Endothelial cell of umbilical vein (primary cell): ENCODE results near the gene ATP1A3. TPM values are rescaled to one million over a fixed set of nuclear protein-coding genes. Genes with fewer than 3 reads are reported as not detected.

Experiments used
- BruUV-seq: library from RNA; stranded (reverse); fragments of 400-500 nt; replicated peaks from 2 replicates; lab custom pipeline; 2021; lab: Mats Ljungman, UMichigan
- CTCF ChIA-PET: fragments of 300-600, 350-600 bp; sonication (Branson Sonifier 250); formaldehyde crosslinking; loops from one replicate; lab custom pipeline; 2021; ENCODE audit warnings: antibody characterized with exemption, inconsistent platforms; lab: Charles Lee
- POLR2A ChIA-PET: fragments of 300-600, 350-600 bp; sonication (Branson Sonifier 250); formaldehyde crosslinking; loops from one replicate; lab custom pipeline; 2021; ENCODE audit warnings: antibody characterized with exemption, inconsistent platforms; lab: Charles Lee
- DNase-seq: peaks from one replicate; pipeline ENCODE4 v3.0.0-alpha.2; 2011; ENCODE audit warnings: low read depth, low spot score
- FAIRE-seq: peaks from 2 replicates; lab custom pipeline; 2011; peaks lifted over from hg19 to GRCh38; lab: Jason Lieb, UNC
- H2AFZ ChIP-seq: 2 replicates; pipeline ENCODE4 v1.6.0; 2012; ENCODE audit warnings: low read depth, low read length, control low read depth, inconsistent platforms
- H3K27ac ChIP-seq: 2 replicates; pipeline ENCODE4 v1.5.1; 2011; ENCODE audit warnings: low read depth, mild to moderate bottlenecking, control low read depth, low read length, moderate library complexity; ENCODE audit not compliant: insufficient read depth
- H3K27me3 ChIP-seq, 2 experiments: 2 replicates each; pipeline versions ENCODE4 v1.6.0 to v1.6.1; 2011; ENCODE audit warnings: low read length in 2 of 2, mixed read lengths in 1 of 2; ENCODE audit not compliant: control insufficient read depth in 2 of 2, insufficient read depth in 2 of 2
- H3K36me3 ChIP-seq, 2 experiments: 2 replicates in 1 of 2; 3 replicates in 1 of 2; pipeline ENCODE4 v1.5.1; 2011; ENCODE audit warnings: low read length in 2 of 2, mild to moderate bottlenecking in 1 of 2, moderate library complexity in 1 of 2; ENCODE audit not compliant: control insufficient read depth in 2 of 2, insufficient read depth in 2 of 2; ENCODE audit errors: extremely low read depth in 1 of 2
- H3K4me1 ChIP-seq: 3 replicates; pipeline ENCODE4 v1.5.1; 2011; ENCODE audit warnings: mild to moderate bottlenecking, low read length; ENCODE audit not compliant: control insufficient read depth, insufficient read depth; ENCODE audit errors: extremely low read depth
- H3K4me2 ChIP-seq: 2 replicates; pipeline ENCODE4 v1.6.1; 2011; ENCODE audit warnings: low read length, control low read depth, mixed read lengths; ENCODE audit not compliant: insufficient read depth
- H3K4me3 ChIP-seq, 3 experiments: fragments of 200-600 bp in 1 of 3; sonication (generic), shearing (Covaris generic) in 1 of 3; replicated peaks in 1 of 3; 2 replicates each; pipeline ENCODE4 v1.5.1; 2011 to 2016; ENCODE audit warnings: control low read depth in 3 of 3, low read length in 3 of 3, mild to moderate bottlenecking in 2 of 3, inconsistent platforms in 1 of 3, low read depth in 1 of 3, moderate library complexity in 1 of 3; ENCODE audit not compliant: insufficient read depth in 1 of 3
- H3K79me2 ChIP-seq: 2 replicates; pipeline ENCODE4 v1.6.0; 2012; ENCODE audit warnings: low read length, inconsistent platforms; ENCODE audit not compliant: control insufficient read depth, insufficient read depth
- H3K9ac ChIP-seq: replicated peaks from 2 replicates; pipeline ENCODE3; 2011; ENCODE audit warnings: low read length, control low read depth; ENCODE audit not compliant: insufficient read depth; ENCODE audit errors: extremely low read depth
- H3K9me1 ChIP-seq: replicated peaks from 3 replicates; pipeline ENCODE4 v1.6.0; 2011; ENCODE audit warnings: mild to moderate bottlenecking, low read length; ENCODE audit not compliant: control insufficient read depth, insufficient read depth; ENCODE audit errors: extremely low read depth
- H3K9me3 ChIP-seq: replicated peaks from 2 replicates; pipeline ENCODE4 v1.5.1; 2012; ENCODE audit warnings: low read length, inconsistent platforms; ENCODE audit not compliant: control insufficient read depth, insufficient read depth
- H4K20me1 ChIP-seq: replicated peaks from 2 replicates; pipeline ENCODE3; 2011; ENCODE audit warnings: mild to moderate bottlenecking, low read length; ENCODE audit not compliant: control insufficient read depth, insufficient read depth; ENCODE audit errors: extremely low read depth
- EZH2 ChIP-seq: IDR thresholded peaks from 2 replicates; pipeline ENCODE4 v1.6.1; 2012; ENCODE audit warnings: borderline replicate concordance, low read depth, mild to moderate bottlenecking, moderate library complexity, low read length, inconsistent platforms; ENCODE audit not compliant: severe bottlenecking
- FOS ChIP-seq: IDR thresholded peaks from 2 replicates; pipeline ENCODE4 v1.6.1; 2011; ENCODE audit warnings: mild to moderate bottlenecking, low read length, moderate library complexity, borderline replicate concordance; ENCODE audit not compliant: insufficient read depth
- GATA2 ChIP-seq: IDR thresholded peaks from 2 replicates; pipeline ENCODE4 v1.7.0; 2011; ENCODE audit warnings: low read depth, mild to moderate bottlenecking, moderate library complexity, mixed read lengths, low read length; ENCODE audit not compliant: insufficient read length, insufficient read depth
- JUN ChIP-seq: IDR thresholded peaks from 2 replicates; pipeline ENCODE4 v1.6.1; 2011; ENCODE audit warnings: borderline replicate concordance, low read depth; ENCODE audit not compliant: insufficient read length, insufficient read depth
- MYC ChIP-seq: IDR thresholded peaks from one replicate; pipeline ENCODE4 v1.6.1; 2011; ENCODE audit warnings: mild to moderate bottlenecking, low read depth, low read length
- POLR2A ChIP-seq: IDR thresholded peaks from 2 replicates; pipeline ENCODE4 v1.6.1; 2012; ENCODE audit warnings: low read depth, mild to moderate bottlenecking, control low read depth, low read length
- POLR2AphosphoS5 ChIP-seq: IDR thresholded peaks from 2 replicates; pipeline ENCODE4 v1.6.1; 2012; ENCODE audit warnings: low read depth, mild to moderate bottlenecking, control low read depth, low read length, moderate library complexity; ENCODE audit not compliant: insufficient read depth
- dilution Hi-C: fragments of 300-500 bp; cut with MboI; formaldehyde crosslinking; loops from one replicate; pipeline ENCODE4 v1.15.0; 2019; ENCODE audit warnings: low sequenced_read_pairs; ENCODE audit not compliant: extremely low pct_ligation_motif_present
- intact Hi-C: fragments of 100-400 bp; cut with micrococcal nuclease; formaldehyde crosslinking; loops from one replicate; pipeline ENCODE4 v1.10.0; 2022
- polyA plus RNA-seq, 4 experiments: library from polyadenylated mRNA; depleted of rRNA in 3 of 4; stranded (reverse) in 3 of 4; unstranded in 1 of 4; fragments of >200 nt; gene quantifications; 2 replicates each; pipeline versions ENCODE4 v1.2.1 to v1.2.3, GENCODE V29; 2011 to 2012; ENCODE audit warnings: missing spikeins in 1 of 4
- total RNA-seq: library from RNA; stranded (reverse); gene quantifications from 2 replicates; pipeline ENCODE4 v1.2.3, GENCODE V29; 2021
- TF ChIP-seq, protein P1 (sequence below), 2 donors: IDR thresholded peaks; 1 replicate in 1 of 2; 2 replicates in 1 of 2; pipeline ENCODE4 v1.5.1; 2011; ENCODE audit warnings: low read length in 2 of 2, mild to moderate bottlenecking in 2 of 2, moderate library complexity in 2 of 2, control low read depth in 1 of 2, inconsistent platforms in 1 of 2, low read depth in 1 of 2; ENCODE audit not compliant: insufficient read depth in 1 of 2; ENCODE audit errors: extremely low read depth in 1 of 2
- TF ChIP-seq, protein P2 (sequence below): IDR thresholded peaks from 2 replicates; pipeline ENCODE4 v1.6.1; 2011; ENCODE audit not compliant: insufficient read depth, insufficient read length

Gene ATP1A3
- total and polyA plus RNA-seq, 2 donors (not counting 3 experiments of a cell fraction or from before 2014, with no cell fraction given), result 0.40 TPM; not detected in 1

DNA sequence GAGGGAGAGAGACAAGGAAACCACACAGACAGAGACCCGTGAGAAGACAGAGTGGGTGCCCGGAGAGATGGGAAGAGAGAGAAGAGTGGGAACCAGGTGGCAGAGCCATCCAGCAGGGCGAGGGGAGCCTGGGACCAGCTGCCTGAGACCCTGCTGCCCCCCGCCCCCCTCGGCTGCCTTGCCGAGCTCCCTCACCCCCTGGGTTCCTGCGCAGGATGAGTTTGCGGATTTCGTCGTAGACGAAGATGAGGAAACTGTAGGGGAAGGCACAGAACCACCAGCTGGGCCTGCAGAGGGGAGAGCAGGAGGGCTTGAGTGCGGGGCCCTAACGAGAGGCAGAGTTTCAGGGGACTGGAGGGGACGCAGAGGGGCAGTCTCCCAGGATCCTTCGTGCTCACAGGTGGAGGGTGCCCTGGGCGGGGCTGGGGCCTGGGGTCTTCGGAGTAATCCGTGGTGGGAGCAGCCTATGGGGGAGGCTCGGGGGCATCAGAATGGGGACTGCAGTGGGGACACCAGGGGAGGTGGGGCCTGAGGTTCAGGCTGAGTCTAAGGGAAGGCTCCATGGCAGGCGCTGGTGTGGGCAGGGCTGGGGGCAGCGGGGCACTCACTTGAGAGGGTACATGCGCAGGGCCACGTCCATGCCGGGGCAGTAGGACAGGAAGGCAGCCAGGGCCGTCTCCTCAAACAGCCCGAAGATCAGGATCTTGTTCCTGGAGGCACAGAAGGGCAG is 26.8 kb downstream of the ATP1A3 start:
- no peaks in the 10 kb centered on the region for H3K9me1 ChIP-seq
- ChIA-PET POLR2A (interaction anchor here (0.6 kb wide), 1 partner anchor 124 kb away, joined by 4 read pairs; no protein-coding TSS in a partner anchor), CTCF (no interaction called here)
- no peak overlapping the region for H3K4me3 ChIP-seq
- H3K9ac ChIP-seq, result no peak overlapping the region
- no peak for TF ChIP-seq GATA2
- TF ChIP-seq JUN, result no peak
- TF ChIP-seq EZH2, result no peak
- TF ChIP-seq POLR2AphosphoS5, result no peak
- TF ChIP-seq, protein P1, sequence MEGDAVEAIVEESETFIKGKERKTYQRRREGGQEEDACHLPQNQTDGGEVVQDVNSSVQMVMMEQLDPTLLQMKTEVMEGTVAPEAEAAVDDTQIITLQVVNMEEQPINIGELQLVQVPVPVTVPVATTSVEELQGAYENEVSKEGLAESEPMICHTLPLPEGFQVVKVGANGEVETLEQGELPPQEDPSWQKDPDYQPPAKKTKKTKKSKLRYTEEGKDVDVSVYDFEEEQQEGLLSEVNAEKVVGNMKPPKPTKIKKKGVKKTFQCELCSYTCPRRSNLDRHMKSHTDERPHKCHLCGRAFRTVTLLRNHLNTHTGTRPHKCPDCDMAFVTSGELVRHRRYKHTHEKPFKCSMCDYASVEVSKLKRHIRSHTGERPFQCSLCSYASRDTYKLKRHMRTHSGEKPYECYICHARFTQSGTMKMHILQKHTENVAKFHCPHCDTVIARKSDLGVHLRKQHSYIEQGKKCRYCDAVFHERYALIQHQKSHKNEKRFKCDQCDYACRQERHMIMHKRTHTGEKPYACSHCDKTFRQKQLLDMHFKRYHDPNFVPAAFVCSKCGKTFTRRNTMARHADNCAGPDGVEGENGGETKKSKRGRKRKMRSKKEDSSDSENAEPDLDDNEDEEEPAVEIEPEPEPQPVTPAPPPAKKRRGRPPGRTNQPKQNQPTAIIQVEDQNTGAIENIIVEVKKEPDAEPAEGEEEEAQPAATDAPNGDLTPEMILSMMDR (IDR thresholded peaks at IDR 0.05; ENCODE audit: extremely low read depth in 1 of 2, insufficient read depth in 1 of 2, low read depth in 1 of 2, low read length in 2 of 2), result no peak
- TF ChIP-seq POLR2A, result no peak
- TF ChIP-seq, protein P2, sequence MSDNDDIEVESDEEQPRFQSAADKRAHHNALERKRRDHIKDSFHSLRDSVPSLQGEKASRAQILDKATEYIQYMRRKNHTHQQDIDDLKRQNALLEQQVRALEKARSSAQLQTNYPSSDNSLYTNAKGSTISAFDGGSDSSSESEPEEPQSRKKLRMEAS, result no peak
- no peak for TF ChIP-seq FOS
- TF ChIP-seq MYC, result no peak
- H3K27me3 ChIP-seq, result no peaks in the 10 kb centered on the region
- H2AFZ ChIP-seq, result no peak overlapping the region
- H3K79me2 ChIP-seq, result no peaks in the 10 kb centered on the region
- dilution Hi-C loops (no loop called here), intact Hi-C loops (no loop called here)
- DNase-seq (no peak), FAIRE-seq (no peak)
- H3K4me2 ChIP-seq, result no peak overlapping the region
- no peaks in the 10 kb centered on the region for H3K36me3 ChIP-seq
- no peaks in the 10 kb centered on the region for H3K4me1 ChIP-seq
- no peak overlapping the region for H3K27ac ChIP-seq
- no peaks in the 10 kb centered on the region for H3K9me3 ChIP-seq
- no peaks in the 10 kb centered on the region for H4K20me1 ChIP-seq
- no TSS peak for BruUV-seq
